ENCODE data around the gene MSN. TPM values are rescaled to one million over a fixed set of nuclear protein-coding genes. Genes with fewer than 3 reads are reported as not detected.

MSN gene
- total and polyA plus RNA-seq, 2 experiments from 2014 or later = 73.0 to 73.5 TPM

- no peaks in the 10 kb centered on the region for H3K9me2 ChIP-seq (replicated peaks; ENCODE audit: insufficient read depth)
- H3K27me3 ChIP-seq = no peaks in the 10 kb centered on the region
- H3K36me3 ChIP-seq (replicated peaks; ENCODE audit: insufficient read depth, low read depth) = no peaks in the 10 kb centered on the region
- TF ChIP-seq, protein P1, sequence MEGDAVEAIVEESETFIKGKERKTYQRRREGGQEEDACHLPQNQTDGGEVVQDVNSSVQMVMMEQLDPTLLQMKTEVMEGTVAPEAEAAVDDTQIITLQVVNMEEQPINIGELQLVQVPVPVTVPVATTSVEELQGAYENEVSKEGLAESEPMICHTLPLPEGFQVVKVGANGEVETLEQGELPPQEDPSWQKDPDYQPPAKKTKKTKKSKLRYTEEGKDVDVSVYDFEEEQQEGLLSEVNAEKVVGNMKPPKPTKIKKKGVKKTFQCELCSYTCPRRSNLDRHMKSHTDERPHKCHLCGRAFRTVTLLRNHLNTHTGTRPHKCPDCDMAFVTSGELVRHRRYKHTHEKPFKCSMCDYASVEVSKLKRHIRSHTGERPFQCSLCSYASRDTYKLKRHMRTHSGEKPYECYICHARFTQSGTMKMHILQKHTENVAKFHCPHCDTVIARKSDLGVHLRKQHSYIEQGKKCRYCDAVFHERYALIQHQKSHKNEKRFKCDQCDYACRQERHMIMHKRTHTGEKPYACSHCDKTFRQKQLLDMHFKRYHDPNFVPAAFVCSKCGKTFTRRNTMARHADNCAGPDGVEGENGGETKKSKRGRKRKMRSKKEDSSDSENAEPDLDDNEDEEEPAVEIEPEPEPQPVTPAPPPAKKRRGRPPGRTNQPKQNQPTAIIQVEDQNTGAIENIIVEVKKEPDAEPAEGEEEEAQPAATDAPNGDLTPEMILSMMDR (IDR thresholded peaks at IDR 0.05; ENCODE audit: poor library complexity) = no peak
- TF ChIP-seq EZH2phosphoT487 (IDR thresholded peaks at IDR 0.05; ENCODE audit: low read depth, severe bottlenecking, unreplicated experiment) (no peak), EZH2 (IDR thresholded peaks at IDR 0.05; ENCODE audit: borderline replicate concordance) (no peak)
- H2AFZ ChIP-seq = no peak overlapping the region
- H3K4me2 ChIP-seq = no peak overlapping the region
- WGBS (ENCODE audit: low lambda C conversion rate, missing lambda C conversion rate) = 61% methylated on average over 5 of the region's 5 CpGs
- no peaks in the 10 kb centered on the region for H3K9me3 ChIP-seq (ENCODE audit: low read depth)
- DNase-seq (ENCODE audit: low spot score) = no peak
- H3K4me1 ChIP-seq (ENCODE audit: insufficient read depth) = no peaks in the 10 kb centered on the region
- H3K4me3 ChIP-seq = no peak overlapping the region
- H3K27ac ChIP-seq = no peak overlapping the region
- no peaks in the 10 kb centered on the region for H3K79me2 ChIP-seq
- H4K20me1 ChIP-seq (ENCODE audit: insufficient read depth, poor library complexity, severe bottlenecking) = no peaks in the 10 kb centered on the region
Observed at GRCh38 chrX:65705439-65705838, 38.0 kb downstream of the MSN start.

- H2AFZ ChIP-seq = no peak overlapping the region
- no peaks in the 10 kb centered on the region for H3K79me2 ChIP-seq
- H3K27ac ChIP-seq = no peak overlapping the region
- H3K9me3 ChIP-seq (ENCODE audit: low read depth) = no peaks in the 10 kb centered on the region
- no peaks in the 10 kb centered on the region for H4K20me1 ChIP-seq (ENCODE audit: insufficient read depth, poor library complexity, severe bottlenecking)
- H3K4me2 ChIP-seq = no peak overlapping the region
- 58% methylated on average over 5 of the region's 5 CpGs for WGBS (ENCODE audit: low lambda C conversion rate, missing lambda C conversion rate)
- no peaks in the 10 kb centered on the region for H3K36me3 ChIP-seq (replicated peaks; ENCODE audit: insufficient read depth, low read depth)
- no peak for TF ChIP-seq EZH2phosphoT487 (IDR thresholded peaks at IDR 0.05; ENCODE audit: low read depth, severe bottlenecking, unreplicated experiment)
- TF ChIP-seq, protein P1 (IDR thresholded peaks at IDR 0.05; ENCODE audit: poor library complexity) = no peak
- TF ChIP-seq EZH2 (IDR thresholded peaks at IDR 0.05; ENCODE audit: borderline replicate concordance) = no peak
- H3K9me2 ChIP-seq (replicated peaks; ENCODE audit: insufficient read depth) = no peaks in the 10 kb centered on the region
- DNase-seq (ENCODE audit: low spot score) = no peak
- H3K4me3 ChIP-seq = no peak overlapping the region
- no peaks in the 10 kb centered on the region for H3K27me3 ChIP-seq
- H3K4me1 ChIP-seq (ENCODE audit: insufficient read depth) = no peaks in the 10 kb centered on the region
Observed at GRCh38 chrX:65706041-65706828, 38.8 kb downstream of the MSN start.

DNA sequence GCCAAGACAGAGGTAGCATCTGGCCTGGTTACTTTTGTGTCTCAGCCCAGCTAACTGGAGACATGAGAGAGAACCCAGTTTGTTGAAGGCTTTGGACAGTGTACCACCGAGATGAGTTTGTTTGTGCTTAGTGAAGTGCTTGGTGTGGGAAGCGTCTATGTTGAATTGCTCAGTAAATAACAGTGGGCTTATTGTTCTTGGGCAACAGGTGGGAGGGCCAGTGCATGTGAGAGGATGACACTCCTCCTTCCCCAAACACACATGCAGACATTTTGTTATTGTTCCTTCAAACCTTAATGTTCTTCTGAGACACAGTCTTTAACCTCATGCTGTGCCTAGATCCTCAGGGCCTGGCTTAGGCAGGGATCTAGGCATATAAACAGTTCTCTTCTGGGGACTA is 39.7 kb downstream of the MSN start:
- Histone ChIP-seq H3K9me3 (ENCODE audit: low read depth) (no peaks in the 10 kb centered on the region), H2AFZ (no peak overlapping the region), H3K36me3 (replicated peaks; ENCODE audit: insufficient read depth, low read depth) (no peaks in the 10 kb centered on the region), H3K4me1 (ENCODE audit: insufficient read depth) (no peaks in the 10 kb centered on the region), H3K79me2 (no peaks in the 10 kb centered on the region), H3K4me3 (no peak overlapping the region), H3K27me3 (no peaks in the 10 kb centered on the region), H3K9me2 (replicated peaks; ENCODE audit: insufficient read depth) (no peaks in the 10 kb centered on the region), H4K20me1 (ENCODE audit: insufficient read depth, poor library complexity, severe bottlenecking) (no peaks in the 10 kb centered on the region), H3K4me2 (no peak overlapping the region), H3K27ac (no peak overlapping the region)
- WGBS (ENCODE audit: low lambda C conversion rate, missing lambda C conversion rate) = 42% methylated on average over 2 of the region's 2 CpGs
- no peak for DNase-seq (ENCODE audit: low spot score)
- no peak for TF ChIP-seq EZH2phosphoT487 (IDR thresholded peaks at IDR 0.05; ENCODE audit: low read depth, severe bottlenecking, unreplicated experiment)
- TF ChIP-seq, protein P1 (IDR thresholded peaks at IDR 0.05; ENCODE audit: poor library complexity) = no peak
- TF ChIP-seq EZH2 (IDR thresholded peaks at IDR 0.05; ENCODE audit: borderline replicate concordance) = no peak
